HG02763 (cell line): ENCODE results near the gene CREBBP.
"Not testable (repeated sequence)": the region's sequence is repeated elsewhere in the genome, so short reads cannot be mapped to it uniquely, and the experiment has no call there.

Experiments
- ATAC-seq: cut with Tn5 transposase; IDR thresholded peaks from one replicate; pipeline ENCODE4 v1.9.1; 2021; ENCODE audit warnings: mild to moderate bottlenecking, moderate library complexity; ENCODE audit not compliant: unreplicated experiment

Gene CREBBP

DNA sequence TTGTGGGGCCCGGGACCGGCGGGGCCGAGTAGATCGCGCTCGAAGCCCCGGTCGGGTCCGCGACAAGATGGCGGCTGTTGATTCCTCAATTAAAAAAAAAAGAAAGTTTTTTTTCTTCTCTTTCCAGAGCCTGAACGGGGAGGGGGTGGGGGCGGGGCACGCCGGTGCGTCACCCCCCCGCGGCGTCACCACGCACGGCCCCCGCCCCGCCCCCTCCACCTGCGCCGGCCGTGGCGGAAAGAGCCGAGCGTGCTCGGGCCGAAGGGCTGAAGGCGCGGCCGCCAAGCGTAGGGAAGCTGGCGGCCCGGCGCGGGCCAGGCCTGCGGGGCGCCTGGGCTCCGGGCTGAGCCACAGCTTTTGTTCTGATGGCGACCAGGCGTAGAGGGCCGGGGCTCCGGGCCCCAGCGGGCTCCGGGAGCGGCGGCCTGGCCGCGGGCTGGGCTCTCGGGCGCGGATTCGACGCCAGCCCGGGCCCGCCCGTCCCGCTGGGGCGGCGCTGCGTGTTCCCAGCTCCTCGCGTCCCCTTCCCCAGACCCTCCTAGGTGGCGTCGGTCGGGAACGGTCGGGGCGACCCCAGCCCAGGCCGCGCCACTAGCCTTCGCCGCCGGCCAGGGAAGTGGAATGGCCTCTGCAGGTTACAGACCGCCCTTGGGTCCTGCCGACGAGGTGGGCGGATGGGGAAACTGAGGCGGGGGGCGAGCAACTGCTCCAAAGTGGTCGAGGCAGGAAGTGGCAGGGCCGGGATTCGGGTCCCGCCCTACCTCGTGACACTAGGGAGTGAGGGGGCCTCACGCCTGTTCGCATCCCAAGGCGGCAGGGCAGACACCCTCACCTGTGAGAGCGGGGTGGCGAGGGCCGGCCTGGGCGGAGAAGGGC is at the start of gene CREBBP:
Gene CREBBP (minus strand): TSS at position 91 of the 876 bp plus-strand sequence. CDS start 797 bp downstream, outside the sequence.
- peak; percentile 74 for ATAC-seq

DNA sequence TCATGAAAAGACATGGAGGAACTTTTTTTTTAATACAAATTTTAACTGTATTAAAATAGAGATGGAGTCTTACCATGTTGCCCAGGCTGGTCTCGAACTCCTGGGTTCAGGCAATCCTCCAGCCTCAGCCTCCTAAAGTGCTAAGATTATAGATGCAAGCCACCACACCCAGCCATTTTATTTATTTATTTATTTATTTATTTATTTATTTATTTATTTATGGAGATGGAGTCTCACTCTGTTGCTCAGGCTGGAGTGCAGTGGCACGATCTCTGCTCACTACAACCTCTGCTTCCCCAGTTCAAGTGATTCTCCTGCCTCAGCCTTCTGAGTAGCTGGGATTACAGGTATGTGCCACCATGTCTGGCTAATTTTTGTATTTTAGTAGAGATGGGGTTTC is 46.6 kb upstream of the CREBBP start:
- not testable (repeated sequence) for ATAC-seq

GRCh38 chr16:3924763-3925162 is 44.2 kb upstream of the CREBBP start:
- ATAC-seq = no peak

DNA sequence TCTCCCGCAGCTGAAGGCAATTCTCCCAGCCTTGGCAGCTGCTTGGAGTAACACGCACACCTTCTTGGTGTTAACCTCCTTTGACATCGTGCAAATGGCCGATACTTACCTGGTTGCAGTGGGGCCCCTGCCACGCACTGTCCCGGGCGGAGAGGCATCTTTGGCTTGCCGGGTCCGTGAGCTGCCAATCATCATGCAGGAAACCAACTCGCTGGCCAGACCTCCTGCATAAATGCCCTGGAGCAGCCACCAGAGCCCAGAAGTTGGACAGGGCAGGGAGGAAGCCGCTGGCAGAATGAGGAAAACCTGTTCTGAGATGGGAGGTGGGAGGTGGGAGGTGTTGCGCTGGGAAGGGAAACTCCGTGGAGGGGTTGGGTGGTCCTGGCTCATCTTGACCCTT is 41.7 kb upstream of the CREBBP start:
- no peak for ATAC-seq

- ATAC-seq = no peak
Observed at GRCh38 chr16:3920206-3920605, 39.7 kb upstream of the CREBBP start.

DNA sequence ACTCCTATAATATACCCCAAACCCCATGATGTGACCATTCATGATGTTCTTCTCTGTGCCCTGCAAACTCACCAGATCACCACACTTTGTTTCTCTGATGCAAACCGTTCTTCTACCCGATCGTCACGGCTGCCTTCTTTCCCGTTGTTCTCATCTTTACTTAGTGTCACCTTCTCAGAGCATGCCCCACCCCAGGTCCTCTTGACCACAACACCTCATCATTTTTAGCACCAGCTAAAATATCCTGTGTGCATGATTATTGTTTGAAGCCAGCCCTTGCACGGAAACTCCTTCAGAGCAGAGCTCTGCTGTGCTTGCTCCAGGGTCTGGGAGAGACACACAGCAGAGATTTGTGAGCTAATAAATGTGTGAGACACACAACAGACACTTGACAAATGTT is 38.9 kb upstream of the CREBBP start:
- no peak for ATAC-seq

GRCh38 chr16:3915426-3916260 is 35.1 kb upstream of the CREBBP start:
- ATAC-seq = no peak

DNA sequence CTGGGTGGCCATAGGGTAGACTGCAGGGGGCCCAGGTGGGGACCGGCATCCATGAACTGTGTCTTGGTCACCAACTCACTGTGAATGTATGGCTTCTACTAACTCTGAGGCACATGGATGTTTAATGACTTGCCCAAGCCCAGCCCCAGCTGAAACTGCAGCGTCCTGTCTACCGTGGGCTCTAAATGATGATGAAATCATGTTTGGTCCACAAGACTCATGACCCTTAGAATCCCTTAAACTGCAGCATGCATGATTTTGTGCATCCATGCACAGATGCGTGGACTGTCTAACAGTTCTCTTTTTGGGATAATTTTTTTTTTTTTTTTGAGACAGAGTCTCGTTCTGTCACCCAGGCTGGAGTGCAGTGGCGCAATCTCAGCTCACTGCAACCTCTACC is 32.4 kb upstream of the CREBBP start:
- ATAC-seq = no peak

DNA sequence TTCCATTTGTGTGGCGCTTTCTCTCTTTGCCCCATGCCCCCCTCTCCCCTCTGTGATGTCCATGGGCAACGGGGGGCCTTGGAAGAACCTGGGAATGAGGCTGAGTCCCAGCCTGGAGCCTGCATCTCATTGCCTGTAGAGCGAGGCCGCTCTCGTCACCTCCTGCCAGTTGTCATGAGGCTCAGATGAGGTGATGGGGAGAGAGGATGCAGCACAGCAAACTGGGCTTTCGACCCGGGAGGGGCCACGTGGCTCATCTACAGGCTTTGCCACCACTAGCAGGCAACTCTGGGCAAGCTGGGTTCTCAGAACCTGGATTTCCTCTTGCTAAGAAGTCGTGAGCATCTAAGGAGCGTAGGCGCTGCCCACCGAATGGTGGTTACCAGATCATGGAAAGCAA is 31.9 kb upstream of the CREBBP start:
- ATAC-seq = no peak

DNA sequence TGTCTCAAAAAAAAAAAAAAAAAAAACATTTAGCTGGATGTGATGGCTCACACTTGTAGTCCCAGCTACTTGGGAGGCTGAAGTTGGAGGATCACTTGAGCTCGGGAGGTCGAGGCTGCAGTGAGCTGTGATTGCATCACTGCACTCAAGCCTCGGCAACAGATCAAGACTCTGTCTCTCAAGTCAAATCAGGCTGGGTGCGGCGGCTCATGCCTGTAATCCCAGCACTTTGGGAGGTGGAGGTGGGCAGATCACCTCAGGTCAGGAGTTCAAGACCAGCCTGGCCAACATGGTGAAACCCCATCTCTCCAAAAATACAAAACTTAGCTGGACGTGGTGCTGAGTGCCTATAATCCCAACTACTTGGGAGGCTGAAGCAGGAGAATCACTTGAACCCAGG is 31.2 kb upstream of the CREBBP start:
- ATAC-seq = not testable (repeated sequence)

DNA sequence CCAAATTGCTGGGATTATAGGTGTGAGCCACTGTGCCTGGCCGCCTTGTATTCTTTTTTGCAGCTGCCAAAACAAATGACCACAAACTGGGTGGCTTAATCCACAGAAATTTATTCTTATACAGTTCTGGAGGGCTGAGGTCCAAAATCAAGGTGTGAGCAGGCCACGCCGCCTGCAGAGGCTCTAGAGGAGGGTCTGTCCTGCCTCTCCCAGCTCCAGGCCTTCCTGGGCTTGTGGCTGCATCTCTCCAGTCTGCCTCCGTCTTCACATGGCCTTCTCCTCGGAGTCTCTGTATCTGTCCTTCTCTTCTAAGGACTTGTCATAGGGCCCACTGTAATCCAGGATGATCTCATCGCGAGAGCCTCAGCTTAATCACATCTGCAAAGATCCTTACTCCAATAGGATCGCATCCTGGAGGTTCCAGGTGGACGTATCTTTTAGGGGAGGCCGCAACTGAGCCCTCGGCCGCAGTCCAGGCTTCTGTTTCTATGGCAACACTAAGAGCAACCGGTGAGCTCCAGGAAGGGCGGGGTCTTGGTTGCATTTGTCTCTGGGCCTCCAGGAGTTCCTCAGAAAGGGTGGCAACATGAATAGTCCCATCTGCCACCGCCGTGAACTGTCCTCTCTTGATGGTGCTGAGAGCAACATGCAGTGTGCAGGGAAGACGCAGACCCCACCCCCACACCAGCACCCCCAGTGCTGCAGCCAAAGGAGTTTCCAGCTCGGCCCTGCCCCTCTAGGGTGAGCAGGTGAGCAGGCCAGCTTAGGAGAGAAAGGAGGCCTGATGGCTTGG is 29.5 kb upstream of the CREBBP start:
- no peak for ATAC-seq

DNA sequence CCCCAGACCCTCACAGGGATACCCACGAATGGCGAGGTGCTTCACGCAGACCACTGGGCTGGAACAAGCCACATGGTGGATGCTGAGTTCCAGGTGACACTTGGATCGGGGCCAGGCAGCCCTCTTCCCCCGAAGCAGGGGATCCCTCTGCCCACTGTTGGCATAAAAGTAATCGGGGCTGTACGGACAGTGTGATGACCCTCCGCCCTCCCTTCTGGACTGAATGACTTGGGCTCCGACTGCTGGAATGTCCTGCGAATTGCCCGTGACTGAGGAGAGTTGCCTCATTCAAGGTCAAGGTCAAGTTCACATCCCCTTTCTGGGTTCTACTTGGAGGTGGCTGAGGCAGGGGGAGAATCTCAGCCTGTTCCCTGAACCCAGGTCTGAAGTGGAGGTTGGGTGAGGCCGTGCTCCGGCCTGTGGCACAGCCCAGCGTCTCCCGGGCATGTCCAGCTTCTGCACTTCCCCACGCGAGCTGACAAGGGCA is 28.5 kb upstream of the CREBBP start:
- ATAC-seq = no peak

DNA sequence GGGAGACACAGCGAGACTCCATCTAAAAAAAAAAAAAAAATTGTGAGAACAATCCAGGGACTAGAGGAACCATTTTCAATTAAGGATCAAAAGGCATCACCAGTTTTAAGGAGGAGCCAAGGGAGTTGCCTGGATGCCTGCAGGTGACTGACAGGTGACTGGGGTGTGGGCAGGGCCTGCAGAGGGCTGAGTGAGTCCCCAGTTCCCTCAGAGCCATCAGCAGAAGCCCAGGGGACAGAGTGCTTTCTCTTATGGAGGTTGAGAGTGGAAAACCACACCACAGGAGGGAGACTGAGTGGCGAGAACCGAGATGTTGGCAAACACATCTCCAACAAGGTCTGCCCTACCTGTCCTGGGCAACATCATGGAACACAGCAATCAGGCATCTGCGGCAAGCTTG is 27.1 kb upstream of the CREBBP start:
- ATAC-seq = no peak

- no peak for ATAC-seq
Observed at GRCh38 chr16:3906363-3906762, 25.9 kb upstream of the CREBBP start.

DNA sequence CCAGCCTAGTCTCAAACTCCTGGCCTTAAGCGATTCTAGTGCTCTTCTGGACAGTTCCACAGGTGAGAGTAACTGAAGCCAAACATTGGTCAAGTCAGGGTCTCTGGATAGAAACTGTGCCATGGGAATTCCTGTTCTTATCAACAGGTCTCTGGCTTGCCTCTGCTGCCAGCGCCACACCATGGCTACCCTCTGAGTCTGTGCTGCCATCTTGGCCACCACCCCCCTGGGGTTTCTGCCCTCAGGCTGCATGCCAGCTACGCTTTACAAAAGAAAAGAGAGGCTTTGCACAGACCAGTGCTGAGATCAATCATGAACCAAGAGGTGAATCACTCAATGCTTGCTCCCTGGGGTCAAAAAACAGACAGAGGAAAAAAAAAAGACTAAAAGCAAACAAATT is 24.4 kb upstream of the CREBBP start:
- no peak for ATAC-seq

DNA sequence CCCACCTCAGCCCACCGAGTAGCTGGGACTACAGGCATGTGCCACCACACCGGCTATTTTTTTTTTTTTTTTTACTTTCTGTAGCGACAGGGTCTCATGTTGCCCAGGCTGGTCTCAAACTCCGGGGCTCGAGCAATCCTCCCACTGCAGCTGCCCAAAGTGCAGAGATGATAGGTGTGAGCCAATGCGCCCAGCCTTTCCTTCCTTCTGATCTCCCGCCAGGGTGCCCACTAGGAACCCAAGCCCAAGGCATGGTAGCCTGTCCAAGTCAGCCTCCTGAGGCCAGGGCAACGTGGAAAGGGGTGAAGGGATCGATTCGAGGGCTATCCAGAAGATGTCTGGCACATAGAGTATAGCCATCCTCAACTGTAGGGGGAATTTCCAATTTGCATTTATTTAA is 9.6 kb upstream of the CREBBP start:
- ATAC-seq = no peak

- no peak for ATAC-seq
Observed at GRCh38 chr16:3889059-3889458, 8.5 kb upstream of the CREBBP start.

DNA sequence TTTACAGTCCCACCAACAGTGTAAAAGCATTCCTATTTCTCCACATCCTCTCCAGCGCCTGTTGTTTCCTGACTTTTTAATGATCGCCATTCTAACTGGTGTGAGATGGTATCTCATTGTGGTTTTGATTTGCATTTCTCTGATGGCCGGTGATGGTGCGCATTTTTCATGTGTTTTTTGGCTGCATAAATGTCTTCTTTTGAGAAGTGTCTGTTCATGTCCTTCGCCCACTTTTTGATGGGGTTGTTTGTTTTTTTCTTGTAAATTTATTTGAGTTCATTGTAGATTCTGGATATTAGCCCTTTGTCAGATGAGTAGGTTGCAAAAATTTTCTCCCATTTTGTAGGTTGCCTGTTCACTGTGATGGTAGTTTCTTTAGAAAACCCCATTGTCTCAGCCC is 5.5 kb upstream of the CREBBP start:
- ATAC-seq = not testable (repeated sequence)

DNA sequence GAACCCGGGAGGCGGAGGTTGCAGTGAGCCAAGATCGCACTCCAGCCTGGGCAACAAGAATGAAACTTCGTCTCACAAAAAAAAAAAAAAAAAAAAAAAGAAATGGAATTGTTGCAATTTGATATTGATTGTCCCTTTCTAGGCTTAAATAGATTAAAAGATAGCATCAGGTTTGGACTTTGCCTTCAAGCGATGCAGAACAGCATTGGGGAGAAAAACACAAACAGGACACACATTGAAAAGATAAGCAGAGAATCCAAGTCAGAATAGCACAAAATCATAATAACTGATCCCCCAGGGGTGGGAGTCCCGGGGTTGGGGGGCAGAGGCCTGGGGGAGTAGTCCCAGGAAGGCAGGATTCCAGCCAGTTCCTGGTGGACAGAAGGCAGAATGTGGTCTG is 3.9 kb upstream of the CREBBP start:
- no peak for ATAC-seq

GRCh38 chr16:3882531-3882930 is 2.0 kb upstream of the CREBBP start:
- no peak for ATAC-seq

- ATAC-seq = no peak
Observed at GRCh38 chr16:3881499-3881990, 1.0 kb upstream of the CREBBP start.
